Measurements from ENCODE around the gene PSPH.
"Not testable (repeated sequence)": the region's sequence is repeated elsewhere in the genome, so short reads cannot be mapped to it uniquely, and the experiment has no call there.

- TF ChIP-seq CTCF (IDR thresholded peaks at IDR 0.05), result not testable (repeated sequence)
- peak in 1 of 3 donors; percentile 16 for TF ChIP-seq POLR2A (IDR thresholded peaks at IDR 0.05)
Measured at GRCh38 chr7:56047446-56048116, 3.7 kb downstream of the PSPH start.
